Adrenal gland (tissue), 12 donors: ENCODE data around the gene ATAD1. TPM values are rescaled to one million over a fixed set of nuclear protein-coding genes. Genes with fewer than 3 reads are reported as not detected.

ENCODE experiments used
- DNase-seq, 7 donors: peaks; one replicate each; pipeline ENCODE4 v3.0.0-alpha.2; 2019 to 2020
- H3K27ac ChIP-seq, 5 donors: fragments of 200-600 bp; sonication (generic) in 4 of 5; 1 replicate in 3 of 5; 2 replicates in 2 of 5; pipeline versions ENCODE4 v1.5.1 to v1.8.0; 2016 to 2020; ENCODE audit warnings: mild to moderate bottlenecking in 1 of 5
- H3K27me3 ChIP-seq: fragments of 200-600 bp; 2 replicates; pipeline ENCODE4 v1.8.0; 2021
- H3K36me3 ChIP-seq, 2 donors: fragments of 200-600 bp; replicated peaks in 1 of 2; 1 replicate in 1 of 2; 2 replicates in 1 of 2; pipeline versions ENCODE4 v1.5.1 to v1.8.0; 2018 to 2022
- H3K4me1 ChIP-seq, 2 donors: fragments of 200-600 bp; replicated peaks in 1 of 2; 1 replicate in 1 of 2; 2 replicates in 1 of 2; pipeline versions ENCODE4 v1.5.1 to v1.8.0; 2018 to 2021
- H3K4me3 ChIP-seq, 4 donors: fragments of 200-600 bp; sonication (generic) in 3 of 4; one replicate each; pipeline ENCODE4 v1.5.1; 2016 to 2018
- H3K9me3 ChIP-seq, 3 donors: fragments of 200-600 bp; sonication (generic) in 1 of 3; replicated peaks in 1 of 3; 1 replicate in 2 of 3; 2 replicates in 1 of 3; pipeline versions ENCODE4 v1.5.1 to v1.8.0; 2016 to 2021
- POLR2A ChIP-seq, 2 donors: fragments of 450-650 bp; IDR thresholded peaks; one replicate each; pipeline ENCODE4 v1.6.1; 2017; ENCODE audit warnings: antibody characterized with exemption in 2 of 2, mild to moderate bottlenecking in 2 of 2, moderate library complexity in 1 of 2
- WGBS, 4 donors: extraction: QIAGEN DNeasy Blood & Tissue Kit in 2 of 4; methylation state at CpG; one replicate each; pipeline versions ENCODE4 v1.1.5 to v1.1.7; 2013 to 2017; 5-methylcytosine and 5-hydroxymethylcytosine counted together
- intact Hi-C, 2 donors: fragments of 100-400 bp; cut with DNase I; formaldehyde crosslinking; loops; one replicate each; pipeline versions ENCODE4 v1.14.1 to v1.15.0; 2022 to 2023
- polyA plus RNA-seq, 3 donors: library from polyadenylated mRNA; stranded (reverse); fragments of 200-250 nt in 2 of 3; fragments of 350-450 nt in 1 of 3; fragmentation: Illumina TruSeq in 1 of 3; extraction: RNeasy Lipid Tissue Mini Kit (QIAGEN cat#74804) in 1 of 3; gene quantifications; one replicate each; pipeline ENCODE4 v1.2.3, GENCODE V29; 2013 to 2014
- total RNA-seq, 9 donors: library from RNA; depleted of rRNA in 4 of 9; stranded (reverse); fragments of >200 nt in 4 of 9; fragments of 120-200 nt in 1 of 9; fragmentation: NEBNext Ultra II Directional in 1 of 9; extraction: Animal tissue kit (Norgen Biotek cat#: 25700) in 1 of 9; gene quantifications; one replicate each; pipeline versions ENCODE4 v1.1.0 to v1.2.4, GENCODE V29; 2013 to 2023
- TF ChIP-seq, protein P1 (sequence below), 6 experiments: fragments of 450-650 bp in 4 of 6; fragments of 200-600 bp in 2 of 6; sonication (generic) in 1 of 6; IDR thresholded peaks; 1 replicate in 5 of 6; 2 replicates in 1 of 6; pipeline versions ENCODE4 v1.5.1 to v1.8.0; 2016 to 2021; ENCODE audit warnings: antibody characterized with exemption in 6 of 6, mild to moderate bottlenecking in 2 of 6, moderate library complexity in 1 of 6
- donor health status: healthy with polysubstance abuse.
- donor health status: Bipolar disorder and iron deficiency.
- donor health status: DM: yes; HTN: yes; CAD: no.
- donor health status: DM: no; HTN: no; CAD: no.
- donor health status: DM: no; HTN: no; CAD: no.
- donor health status: DM: yes; HTN: yes; CAD: no.

ATAD1 gene
- total and polyA plus RNA-seq, 12 donors, result 8.5 to 119 (median 50.4) TPM

DNA sequence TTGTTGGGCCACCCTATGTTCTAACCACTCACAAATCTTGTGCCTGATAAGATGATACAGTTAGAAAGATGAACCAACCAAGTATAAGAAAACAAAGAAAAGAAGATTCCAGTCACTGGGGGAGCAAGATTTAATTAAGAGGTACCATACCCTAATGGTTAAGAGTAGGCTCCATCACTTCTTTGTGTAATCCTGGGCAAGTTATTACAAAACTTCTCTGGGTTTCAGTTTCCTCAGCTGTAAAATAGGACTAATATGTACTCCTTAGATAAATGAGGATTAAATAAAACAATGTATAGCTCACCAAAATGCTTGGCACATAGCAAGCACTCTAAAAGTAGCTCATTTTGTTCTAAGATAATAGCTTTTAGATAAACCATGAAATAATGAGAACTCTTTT lies 58.5 kb downstream of the ATAD1 start:
- peaks cover 6 to 10% of the 10 kb centered on the region in 2 donors for H3K4me1 ChIP-seq
- H3K27me3 ChIP-seq, result no peaks in the 10 kb centered on the region
- peaks cover 0 to 2% of the 10 kb centered on the region in 2 donors for H3K36me3 ChIP-seq
- intact Hi-C loops, result no loop called here
- H3K27ac ChIP-seq, result no peak overlapping the region
- TF ChIP-seq, protein P1, sequence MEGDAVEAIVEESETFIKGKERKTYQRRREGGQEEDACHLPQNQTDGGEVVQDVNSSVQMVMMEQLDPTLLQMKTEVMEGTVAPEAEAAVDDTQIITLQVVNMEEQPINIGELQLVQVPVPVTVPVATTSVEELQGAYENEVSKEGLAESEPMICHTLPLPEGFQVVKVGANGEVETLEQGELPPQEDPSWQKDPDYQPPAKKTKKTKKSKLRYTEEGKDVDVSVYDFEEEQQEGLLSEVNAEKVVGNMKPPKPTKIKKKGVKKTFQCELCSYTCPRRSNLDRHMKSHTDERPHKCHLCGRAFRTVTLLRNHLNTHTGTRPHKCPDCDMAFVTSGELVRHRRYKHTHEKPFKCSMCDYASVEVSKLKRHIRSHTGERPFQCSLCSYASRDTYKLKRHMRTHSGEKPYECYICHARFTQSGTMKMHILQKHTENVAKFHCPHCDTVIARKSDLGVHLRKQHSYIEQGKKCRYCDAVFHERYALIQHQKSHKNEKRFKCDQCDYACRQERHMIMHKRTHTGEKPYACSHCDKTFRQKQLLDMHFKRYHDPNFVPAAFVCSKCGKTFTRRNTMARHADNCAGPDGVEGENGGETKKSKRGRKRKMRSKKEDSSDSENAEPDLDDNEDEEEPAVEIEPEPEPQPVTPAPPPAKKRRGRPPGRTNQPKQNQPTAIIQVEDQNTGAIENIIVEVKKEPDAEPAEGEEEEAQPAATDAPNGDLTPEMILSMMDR (IDR thresholded peaks at IDR 0.05), result no peak
- no peak for TF ChIP-seq POLR2A (IDR thresholded peaks at IDR 0.05)
- no peak overlapping the region for H3K4me3 ChIP-seq
- no peak for DNase-seq
- H3K9me3 ChIP-seq, result no peaks in the 10 kb centered on the region

DNA sequence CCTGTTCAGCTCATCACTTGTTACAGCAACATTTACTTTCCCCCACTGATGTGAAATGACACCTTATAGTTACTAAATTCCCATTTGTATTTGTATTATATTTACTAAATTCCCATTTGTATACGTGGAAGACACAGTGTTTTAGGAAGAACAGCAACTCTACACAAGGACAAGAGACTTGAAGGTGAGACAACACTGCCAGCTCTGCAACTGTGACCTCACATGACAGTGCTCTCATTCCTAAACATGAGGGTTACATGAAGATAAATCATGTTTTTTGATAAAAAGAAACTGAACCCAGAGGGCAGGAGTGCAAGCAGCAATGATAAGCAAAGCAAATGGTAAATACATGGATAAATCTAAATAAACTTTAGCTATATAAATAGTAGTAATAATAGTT lies 60.3 kb downstream of the ATAD1 start:
- peaks cover 6 to 10% of the 10 kb centered on the region in 2 donors for H3K4me1 ChIP-seq
- H3K4me3 ChIP-seq, result no peak overlapping the region
- H3K27ac ChIP-seq, result no peak overlapping the region
- H3K36me3 ChIP-seq, result peaks cover 0 to 7% of the 10 kb centered on the region in 2 donors
- 44 to 67% (median 60%) methylated on average over 1 of the region's 1 CpG for WGBS, 4 donors
- H3K9me3 ChIP-seq, result no peaks in the 10 kb centered on the region
- H3K27me3 ChIP-seq, result no peaks in the 10 kb centered on the region
- intact Hi-C loops, result no loop called here
- DNase-seq, result no peak
- no peak for TF ChIP-seq POLR2A (IDR thresholded peaks at IDR 0.05)
- TF ChIP-seq, protein P1 (IDR thresholded peaks at IDR 0.05), result no peak

DNA sequence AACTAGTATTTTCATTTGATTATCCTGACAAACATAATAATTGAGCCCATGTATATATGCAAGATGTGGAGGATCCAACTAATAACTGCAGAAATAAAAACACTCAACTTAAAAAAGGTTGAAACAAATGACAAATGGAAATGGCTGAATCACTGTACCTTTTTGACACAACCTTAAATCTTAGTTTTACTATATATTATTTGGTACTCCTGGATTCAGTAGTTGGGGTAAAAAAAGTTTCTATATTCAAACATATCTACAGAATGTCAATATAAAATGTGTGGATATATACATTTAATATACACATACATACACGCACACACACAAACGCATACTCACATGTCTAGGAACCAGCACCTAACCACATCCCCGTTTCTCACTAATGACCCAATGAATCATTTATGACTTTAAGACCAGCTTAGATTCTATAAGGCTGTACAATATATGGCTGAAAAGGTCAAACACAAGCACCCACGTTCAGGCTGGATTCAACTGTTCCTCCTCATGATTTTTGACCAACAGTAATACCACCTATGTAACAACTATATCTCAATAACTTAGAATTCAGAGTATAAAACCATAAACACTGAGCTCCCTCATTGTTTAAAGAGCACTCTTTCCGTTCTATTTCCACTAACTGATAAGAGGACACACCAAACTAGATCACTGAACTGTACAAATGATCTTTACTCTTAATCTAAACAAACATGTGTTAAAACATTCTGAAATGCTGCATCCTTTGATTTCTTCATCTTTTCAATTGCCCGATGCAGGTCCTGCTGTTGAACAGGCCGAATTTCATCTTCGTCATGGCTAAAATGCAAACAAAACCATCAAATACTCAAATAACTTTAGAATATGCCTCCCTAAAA lies 63.8 kb downstream of the ATAD1 start:
- DNase-seq, result no peak
- intact Hi-C loops, result no loop called here
- no peak overlapping the region for H3K27ac ChIP-seq
- TF ChIP-seq, protein P1 (IDR thresholded peaks at IDR 0.05), result no peak
- no peak for TF ChIP-seq POLR2A (IDR thresholded peaks at IDR 0.05)
- H3K27me3 ChIP-seq, result no peaks in the 10 kb centered on the region
- H3K9me3 ChIP-seq, result no peaks in the 10 kb centered on the region
- WGBS, 4 donors, result 91 to 94% (median 93%) methylated on average over 8 of the region's 8 CpGs
- no peaks in the 10 kb centered on the region for H3K4me1 ChIP-seq
- peaks cover 0 to 7% of the 10 kb centered on the region in 2 donors for H3K36me3 ChIP-seq
- H3K4me3 ChIP-seq, result no peak overlapping the region

DNA sequence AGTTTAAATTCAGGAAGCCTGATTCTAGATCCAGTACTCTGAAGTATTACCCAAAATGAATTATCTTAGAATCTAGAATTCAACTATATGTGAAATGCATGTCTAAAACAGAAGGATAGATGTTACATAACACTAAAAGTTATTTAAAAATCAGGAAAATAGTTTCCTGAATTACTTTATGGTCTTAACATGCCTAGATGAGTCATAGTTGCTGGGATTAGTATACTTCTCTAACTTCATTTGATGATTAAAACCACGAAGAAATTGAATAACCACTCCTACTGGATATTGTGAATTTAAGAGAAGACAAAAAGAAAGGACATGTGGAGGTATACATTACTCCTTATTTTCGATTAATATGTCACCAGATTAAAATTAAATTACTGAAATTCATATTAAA lies 65.5 kb downstream of the ATAD1 start:
- intact Hi-C loops, result no loop called here
- Histone ChIP-seq H3K27ac (no peak overlapping the region), H3K9me3 (no peaks in the 10 kb centered on the region), H3K36me3 (peaks cover 0 to 7% of the 10 kb centered on the region in 2 donors), H3K4me1 (no peaks in the 10 kb centered on the region), H3K27me3 (no peaks in the 10 kb centered on the region), H3K4me3 (no peak overlapping the region)
- 72 to 77% (median 75%) methylated on average over 2 of the region's 2 CpGs for WGBS, 4 donors
- no peak for DNase-seq
- TF ChIP-seq, protein P1 (IDR thresholded peaks at IDR 0.05), result no peak
- no peak for TF ChIP-seq POLR2A (IDR thresholded peaks at IDR 0.05)
